CD4-positive, alpha-beta T cell treated with Interleukin-15 for 4 hours (primary cell): Measurements from ENCODE around the gene MYO3B.

Source experiments
- DNase-seq: peaks from one replicate; pipeline ENCODE4 v3.0.0-alpha.2; 2020; ENCODE audit warnings: low spot score

MYO3B gene, protein sequence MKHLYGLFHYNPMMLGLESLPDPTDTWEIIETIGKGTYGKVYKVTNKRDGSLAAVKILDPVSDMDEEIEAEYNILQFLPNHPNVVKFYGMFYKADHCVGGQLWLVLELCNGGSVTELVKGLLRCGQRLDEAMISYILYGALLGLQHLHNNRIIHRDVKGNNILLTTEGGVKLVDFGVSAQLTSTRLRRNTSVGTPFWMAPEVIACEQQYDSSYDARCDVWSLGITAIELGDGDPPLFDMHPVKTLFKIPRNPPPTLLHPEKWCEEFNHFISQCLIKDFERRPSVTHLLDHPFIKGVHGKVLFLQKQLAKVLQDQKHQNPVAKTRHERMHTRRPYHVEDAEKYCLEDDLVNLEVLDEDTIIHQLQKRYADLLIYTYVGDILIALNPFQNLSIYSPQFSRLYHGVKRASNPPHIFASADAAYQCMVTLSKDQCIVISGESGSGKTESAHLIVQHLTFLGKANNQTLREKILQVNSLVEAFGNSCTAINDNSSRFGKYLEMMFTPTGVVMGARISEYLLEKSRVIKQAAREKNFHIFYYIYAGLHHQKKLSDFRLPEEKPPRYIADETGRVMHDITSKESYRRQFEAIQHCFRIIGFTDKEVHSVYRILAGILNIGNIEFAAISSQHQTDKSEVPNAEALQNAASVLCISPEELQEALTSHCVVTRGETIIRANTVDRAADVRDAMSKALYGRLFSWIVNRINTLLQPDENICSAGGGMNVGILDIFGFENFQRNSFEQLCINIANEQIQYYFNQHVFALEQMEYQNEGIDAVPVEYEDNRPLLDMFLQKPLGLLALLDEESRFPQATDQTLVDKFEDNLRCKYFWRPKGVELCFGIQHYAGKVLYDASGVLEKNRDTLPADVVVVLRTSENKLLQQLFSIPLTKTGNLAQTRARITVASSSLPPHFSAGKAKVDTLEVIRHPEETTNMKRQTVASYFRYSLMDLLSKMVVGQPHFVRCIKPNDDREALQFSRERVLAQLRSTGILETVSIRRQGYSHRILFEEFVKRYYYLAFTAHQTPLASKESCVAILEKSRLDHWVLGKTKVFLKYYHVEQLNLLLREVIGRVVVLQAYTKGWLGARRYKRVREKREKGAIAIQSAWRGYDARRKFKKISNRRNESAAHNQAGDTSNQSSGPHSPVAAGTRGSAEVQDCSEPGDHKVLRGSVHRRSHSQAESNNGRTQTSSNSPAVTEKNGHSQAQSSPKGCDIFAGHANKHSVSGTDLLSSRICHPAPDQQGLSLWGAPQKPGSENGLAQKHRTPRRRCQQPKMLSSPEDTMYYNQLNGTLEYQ (N-terminal part only)

DNA sequence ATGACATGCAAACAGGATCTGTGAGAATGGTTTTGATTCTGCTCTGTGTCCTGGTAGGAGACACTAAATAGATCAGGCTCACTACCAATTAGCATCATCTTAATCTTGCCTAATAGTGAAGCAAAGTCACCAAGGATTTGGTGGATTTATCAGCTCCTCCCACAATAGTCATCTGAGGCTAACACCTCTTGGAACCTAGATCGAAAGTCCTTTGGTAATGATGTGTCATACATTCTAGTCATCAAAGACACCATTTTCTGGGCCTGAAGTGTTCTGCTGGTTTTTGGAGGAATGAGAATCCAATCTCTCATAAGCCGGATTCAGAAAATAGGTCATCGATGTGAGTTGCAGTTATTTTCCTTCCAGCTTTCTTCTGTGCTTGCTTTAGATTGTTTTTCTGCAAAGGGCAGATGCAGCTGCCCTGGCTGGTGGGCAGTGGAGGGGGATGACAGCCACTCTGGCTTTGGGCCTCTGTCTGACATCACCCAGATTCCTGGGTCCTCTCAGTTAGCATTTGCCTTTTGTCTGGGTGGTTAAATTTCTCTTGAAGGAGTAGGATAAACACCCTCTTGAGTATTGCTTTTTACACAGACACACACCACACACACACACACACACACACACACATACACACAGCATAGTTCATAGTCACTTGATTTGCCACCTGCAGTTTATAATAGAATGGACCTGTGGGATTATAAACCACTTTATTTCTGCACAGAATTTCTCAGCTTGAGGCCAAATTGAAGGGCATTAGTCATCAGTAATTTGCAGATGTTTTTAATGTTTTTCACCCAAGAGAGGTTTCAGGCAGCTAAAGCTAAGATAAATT is at the start of gene MYO3B:
Gene MYO3B (plus strand): TSS at position 198 of the 832 bp plus-strand sequence. CDS start 141 bp downstream, at position 339.
- peak; percentile 5 for DNase-seq

DNA sequence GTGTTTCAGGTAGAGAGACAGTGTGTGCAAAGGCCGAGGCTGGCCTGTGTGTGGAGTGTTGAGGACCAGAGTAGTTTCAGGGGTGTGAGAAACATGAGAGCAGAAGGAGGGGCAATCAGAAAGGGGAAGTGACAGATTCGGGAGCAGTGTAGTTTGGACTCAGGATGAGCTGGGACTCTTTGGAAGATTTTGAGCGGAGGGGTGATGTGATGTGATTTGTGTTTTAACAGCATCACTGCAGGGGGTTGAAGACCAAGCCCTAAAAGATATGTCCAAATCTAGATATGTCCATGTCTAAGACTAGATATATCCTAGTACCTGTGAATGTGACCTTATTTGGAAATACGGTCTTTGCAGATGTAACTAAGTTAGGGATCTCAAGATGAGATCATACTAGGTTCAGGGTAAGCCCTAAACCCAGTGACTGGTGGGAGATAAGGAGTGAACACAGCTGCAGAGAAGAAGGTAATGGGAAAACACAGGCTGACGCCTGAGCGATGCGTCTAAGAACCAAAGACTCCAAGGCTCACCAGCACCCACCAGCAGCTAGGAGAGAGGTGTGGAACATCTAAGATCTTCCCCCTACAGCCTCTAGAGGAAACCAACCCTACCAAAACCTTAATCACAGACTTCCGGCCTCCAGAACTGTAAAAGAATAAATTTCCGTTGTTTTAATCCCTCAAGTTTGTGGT is 38.5 kb upstream of the MYO3B start:
- DNase-seq = no peak

DNA sequence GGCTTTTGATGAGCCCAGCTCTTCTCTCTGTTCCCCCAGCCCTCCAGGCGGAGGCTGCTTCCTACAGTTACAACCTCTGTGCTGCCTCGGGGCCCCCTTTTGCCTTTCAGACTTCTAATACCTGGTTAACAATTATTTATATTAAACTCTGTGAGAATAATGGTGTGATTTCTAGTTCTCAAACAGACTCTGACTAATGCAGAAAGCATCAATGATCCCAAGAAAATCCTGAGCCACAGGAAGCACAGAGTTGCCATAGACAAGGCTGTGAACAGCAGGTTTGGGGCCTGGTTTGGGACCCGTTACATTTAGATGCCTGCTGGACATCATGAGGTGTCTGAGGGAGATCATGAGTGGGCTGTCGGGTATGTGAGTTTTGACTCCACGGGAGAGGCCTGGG is 37.4 kb upstream of the MYO3B start:
- no peak for DNase-seq

DNA sequence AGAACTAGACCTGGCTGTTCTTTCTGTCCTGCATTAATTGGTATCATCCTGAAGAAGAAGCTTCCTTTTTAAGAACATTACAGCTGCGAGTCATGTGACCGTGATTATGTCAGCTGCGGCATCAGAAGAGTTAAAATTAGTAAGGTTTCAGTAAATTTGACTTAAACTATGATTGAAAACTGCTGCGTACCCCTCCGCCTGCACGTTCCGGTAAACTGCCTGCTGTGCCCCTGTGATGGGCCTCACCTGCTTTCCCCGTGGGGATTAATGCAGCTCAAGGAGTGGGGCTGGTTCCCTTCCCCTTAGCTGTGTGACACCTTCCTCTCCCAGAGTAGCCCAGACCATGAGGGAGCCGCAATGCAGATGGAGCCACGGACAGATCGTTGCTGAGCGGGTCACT is 36.1 kb upstream of the MYO3B start:
- DNase-seq = no peak

DNA sequence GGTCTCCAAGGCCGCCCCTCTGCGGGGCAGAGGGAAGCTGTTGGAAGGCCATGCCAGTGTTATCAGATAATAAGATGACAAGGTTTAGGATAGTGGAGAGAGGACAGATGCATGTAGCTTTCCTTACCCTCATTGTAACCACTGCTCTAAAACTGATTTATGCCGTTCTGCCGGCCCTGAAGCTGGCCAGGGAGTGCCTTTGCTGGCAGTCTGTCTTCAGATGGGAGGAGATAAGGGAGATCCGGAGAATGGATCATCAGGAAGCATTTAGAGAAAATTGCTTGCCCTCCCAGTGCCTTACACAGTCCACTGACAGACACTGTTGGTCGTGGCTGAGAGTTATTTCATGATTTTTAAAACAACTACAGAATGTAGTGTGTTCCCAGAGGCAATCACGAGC is 35.4 kb upstream of the MYO3B start:
- no peak for DNase-seq

DNA sequence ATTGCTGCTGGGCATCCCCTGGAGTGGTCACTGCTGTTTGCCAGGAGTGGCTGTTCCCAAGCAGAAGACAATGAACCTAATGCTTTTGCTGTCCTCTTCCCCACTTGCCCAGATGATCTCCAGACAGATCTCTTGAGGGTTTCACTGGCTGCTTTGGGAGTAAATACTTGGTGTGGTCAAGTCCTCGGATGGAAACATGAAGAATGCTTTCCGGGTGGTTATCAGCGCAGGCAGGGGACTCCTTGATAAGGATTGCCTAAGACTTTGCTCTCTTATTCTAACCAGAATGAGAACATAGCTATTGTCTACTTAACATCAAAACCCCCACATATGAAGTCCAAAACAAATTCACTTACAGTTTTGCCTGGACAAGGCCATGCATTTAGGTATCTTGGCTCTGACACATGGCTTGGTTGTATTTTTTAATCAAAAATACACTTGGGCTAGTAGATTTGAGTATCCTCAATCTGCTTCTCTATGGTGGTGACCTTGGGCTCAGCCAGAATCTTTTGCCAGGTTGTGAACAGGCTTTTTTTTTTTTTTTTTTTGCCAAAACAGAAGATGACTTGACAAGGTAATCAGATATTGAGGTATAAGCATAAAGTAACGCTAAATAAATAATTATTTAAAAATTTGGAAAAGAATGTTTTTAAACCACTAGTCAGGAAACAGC is 34.8 kb upstream of the MYO3B start:
- DNase-seq = no peak

DNA sequence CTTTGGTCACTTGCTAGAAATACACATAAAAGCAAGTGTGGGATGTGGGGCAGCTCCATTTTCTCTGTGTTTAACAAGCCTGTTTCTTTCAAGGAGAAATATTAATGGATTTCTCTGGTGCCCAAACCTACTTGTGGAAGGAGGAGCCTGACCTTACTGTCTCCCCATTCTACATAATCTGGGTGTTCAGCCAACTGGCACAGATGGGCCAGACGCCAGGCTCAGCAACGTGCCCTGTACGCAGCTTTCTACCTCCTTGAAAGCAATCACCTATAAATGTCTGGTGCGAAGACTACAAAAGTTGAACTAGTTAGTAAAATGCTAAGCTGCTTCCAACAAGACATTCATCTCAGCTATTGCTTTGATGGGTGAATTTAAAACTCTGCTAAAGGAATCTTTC is 33.2 kb upstream of the MYO3B start:
- DNase-seq = no peak

DNA sequence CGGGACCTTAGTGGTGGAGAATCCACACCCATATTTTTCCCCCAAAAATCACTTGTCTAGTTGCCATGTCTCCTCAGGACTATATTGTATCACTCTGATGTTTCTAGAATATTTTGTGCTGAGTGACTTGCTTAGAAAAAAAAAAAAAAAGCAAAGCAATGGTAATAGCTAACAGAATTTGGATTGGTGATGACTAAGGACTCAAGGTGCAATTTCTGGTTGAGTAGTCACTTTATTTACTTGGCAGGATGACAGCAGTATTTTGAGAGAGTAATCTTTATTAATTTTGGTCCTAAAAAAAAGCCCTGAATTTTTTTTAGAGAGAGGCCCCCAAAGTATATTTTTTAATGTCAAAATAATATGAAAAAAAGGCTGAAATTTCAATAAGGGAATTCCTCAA is 32.8 kb upstream of the MYO3B start:
- no peak for DNase-seq

DNA sequence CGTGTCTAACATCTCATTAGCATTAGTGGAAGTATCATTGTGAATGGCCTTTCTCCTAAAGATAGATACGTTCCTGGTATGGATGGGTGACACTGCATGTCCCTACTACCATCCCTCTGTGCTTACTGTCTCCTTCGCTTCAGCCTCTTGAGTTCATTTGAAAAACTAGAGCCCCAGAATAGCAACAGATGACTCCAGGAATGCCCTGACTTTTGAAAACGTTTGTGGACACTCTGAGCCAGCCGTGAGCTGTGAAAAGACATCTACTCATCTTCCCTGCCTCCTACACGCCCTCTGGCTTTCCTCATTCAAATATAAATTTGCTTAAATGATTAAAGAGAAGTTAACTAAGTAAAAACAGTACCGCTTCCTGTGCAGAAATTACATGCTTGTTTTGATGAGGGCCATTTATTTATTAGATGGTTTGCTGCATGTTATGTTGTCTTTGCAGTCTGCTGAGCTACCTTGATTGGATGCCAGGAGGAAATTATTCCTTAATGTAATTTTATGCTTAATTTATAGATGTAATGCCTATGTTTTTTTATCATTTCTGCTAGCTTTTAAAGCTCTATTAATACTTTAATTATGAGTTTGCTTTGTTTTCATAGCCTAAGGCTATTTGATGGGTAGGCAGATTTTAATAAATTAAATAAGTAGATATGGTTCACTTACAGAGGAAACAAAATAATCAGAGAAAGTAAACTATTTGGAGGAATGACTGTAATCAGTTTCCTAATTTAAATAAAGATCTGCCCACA is 32.1 kb upstream of the MYO3B start:
- DNase-seq = no peak

DNA sequence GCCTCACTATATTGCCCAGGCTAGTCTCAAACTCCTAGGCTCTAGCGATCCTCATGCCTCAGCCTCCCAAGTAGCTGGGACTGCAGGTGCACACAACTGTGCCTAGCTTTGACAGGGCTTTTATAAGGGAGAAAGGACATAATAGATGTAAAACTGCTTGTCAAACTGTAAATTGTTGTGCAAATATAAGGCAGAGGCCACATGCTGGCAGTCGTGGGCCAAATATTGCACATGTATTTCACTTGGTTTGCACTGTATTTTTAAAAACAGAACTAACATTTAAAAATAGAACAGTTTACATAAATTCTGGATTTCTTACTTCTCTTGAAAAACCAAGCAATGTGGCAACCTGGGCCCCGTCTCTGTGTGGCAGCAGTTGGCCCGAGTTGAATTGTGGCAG is 31.2 kb upstream of the MYO3B start:
- DNase-seq = no peak

DNA sequence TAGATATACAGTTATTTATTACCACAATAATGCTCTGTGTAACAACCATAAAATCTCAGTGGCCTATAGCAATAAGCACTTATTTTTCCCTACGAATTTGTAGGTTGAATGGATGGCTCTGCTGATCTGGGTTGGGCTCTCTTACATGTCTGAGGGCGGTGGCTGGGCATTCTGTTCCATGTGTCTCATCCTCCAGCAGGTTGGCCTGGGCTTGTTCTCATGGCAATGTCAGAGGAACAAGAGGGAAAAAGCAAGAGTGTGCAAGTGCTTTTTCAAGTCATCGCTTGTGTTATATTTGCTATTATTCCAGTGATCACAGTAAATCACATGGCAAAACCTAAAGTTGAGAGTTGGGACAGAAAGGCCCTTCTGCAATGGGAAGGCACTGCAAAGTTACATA is 30.4 kb upstream of the MYO3B start:
- DNase-seq = no peak

DNA sequence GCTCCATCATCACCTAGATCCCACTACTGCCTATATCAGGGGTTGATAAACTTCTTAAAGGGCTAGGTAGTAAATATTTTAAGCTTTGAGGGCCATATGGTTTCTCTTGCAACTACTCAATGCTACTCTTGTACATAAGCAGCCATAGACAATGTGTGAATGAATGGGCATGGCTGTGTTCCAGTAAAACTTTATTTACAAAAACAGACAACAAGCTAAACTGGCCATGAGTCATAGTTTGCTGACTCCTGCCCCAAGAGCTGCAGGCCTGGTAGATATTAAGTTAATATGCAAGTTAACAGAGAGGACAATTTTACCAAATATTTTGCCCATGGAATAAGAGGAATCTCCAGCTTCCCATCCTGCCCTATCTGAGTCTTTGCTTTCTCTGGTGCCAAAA is 29.8 kb upstream of the MYO3B start:
- DNase-seq = no peak

DNA sequence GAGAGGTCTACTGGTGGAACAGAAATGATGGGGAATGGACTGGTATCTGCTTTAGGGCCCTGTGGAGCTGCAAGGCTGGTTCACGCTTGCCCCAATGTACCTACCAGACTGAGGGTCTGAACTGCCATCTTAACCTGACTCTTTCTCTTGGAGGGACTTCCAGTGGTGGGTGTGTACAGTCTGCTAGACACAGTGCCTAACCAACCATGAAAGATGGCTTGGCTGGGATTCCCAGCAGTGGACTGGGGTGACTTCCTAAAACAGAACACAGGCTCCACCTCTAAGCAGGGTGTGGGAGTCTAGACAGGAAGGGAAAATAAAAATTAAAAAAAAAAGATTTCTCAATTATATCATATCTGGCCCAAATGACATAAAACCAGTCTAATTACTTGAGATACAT is 25.5 kb upstream of the MYO3B start:
- DNase-seq = no peak

DNA sequence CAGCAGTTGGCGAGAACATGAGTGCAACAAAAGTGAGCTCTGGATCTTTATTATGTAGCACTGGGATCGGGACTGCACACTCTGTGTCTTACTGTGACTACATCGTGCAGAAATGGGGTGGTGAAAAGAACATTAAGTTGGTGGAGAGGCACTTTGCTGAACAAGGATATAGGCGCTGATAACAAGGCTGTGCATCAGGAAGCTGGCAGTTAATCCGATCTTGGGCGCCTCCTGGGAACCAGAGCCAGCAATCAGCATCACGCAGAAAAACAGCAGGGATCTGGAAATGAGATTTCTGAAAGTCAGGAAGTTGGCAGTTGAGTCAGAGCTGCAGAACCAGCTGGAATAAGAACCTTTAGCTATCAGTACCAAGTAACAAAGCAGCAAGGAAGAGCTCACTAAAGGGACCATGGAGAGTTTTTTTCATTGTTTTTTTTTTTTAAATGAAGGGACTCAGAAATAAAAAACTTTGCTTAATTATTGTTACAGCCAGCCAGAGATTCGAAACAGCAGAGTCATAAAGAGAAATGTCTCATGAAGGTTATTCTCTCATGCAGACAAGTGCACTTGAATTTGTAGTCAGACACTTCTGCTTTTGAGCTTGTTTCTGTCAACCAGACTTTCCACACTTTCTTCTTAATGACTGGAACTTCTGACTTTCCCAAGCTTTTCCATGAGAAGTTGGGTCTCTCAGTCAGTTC is 22.8 kb upstream of the MYO3B start:
- no peak for DNase-seq

DNA sequence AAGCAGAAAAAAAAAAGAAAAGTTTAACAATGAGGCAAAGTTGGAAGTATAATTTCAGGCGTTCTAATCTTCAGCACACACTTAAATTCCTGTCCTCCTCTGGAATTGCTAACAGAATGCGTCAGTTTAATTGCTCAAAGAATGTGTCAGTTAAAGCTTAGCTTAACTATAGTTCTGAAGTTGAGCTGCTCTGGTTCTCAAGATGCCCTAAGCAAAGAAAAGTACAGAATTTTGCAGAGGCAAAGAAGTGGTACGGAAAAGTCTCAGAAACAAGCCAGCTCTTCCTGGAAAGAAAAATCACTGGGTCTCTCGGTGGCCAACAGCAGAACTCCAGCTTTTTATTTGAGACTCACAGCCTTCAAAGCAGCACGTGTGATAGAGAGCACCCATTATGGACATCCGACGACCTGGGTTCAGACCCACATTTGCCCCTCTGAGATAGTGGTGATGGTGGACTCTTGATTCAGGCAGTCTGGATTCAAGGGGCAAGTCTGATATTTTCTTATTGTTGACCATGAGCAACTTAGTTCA is 22.2 kb upstream of the MYO3B start:
- no peak for DNase-seq

DNA sequence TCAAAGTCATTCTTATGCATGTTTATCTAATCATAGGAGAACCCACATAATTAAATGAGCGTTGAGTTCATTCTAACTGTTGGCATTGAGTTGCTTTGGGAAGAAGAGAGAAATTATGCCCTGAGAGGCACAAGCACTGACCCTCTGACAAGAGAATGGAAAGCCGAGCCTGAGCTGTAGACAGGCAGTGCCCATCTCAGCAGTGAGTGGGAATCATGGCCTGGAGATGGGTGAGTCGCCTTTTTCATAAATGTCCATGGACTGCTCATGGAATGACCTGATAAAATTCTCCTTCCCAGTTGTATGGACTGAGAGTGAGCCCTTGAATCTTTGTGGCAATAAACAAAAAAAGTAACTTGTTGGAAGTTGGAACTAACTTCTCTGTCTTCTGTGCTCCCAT is 21.4 kb upstream of the MYO3B start:
- no peak for DNase-seq

DNA sequence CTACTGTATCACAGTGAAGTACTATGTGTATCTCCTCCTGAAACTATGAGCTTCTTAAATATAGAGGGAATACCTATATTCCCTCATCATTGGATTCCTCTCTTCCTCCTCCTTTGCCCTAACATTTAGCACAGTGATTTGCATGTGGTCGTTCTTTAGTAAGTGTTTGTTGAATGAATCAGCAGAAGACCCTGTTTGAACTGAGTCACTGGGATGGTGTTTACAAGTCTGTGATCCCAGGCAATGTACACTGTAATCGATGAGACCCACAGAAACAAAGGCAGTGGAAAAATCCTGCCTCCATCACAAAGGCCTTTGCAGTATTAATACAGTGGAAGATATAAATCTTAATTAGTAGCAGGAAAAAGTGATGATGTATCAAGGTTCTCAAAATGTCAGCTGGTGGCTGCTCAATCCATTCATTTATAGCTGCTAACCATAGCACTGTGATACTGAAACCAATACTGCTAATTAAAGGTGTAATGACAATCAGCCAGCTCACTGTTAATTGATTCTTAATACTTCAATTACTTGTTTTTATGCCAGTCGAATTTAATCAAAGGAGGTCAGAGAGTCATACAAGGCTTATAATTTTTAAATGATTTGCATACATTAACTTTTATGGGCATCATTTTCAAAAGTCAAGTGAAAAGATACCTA is 20.8 kb upstream of the MYO3B start:
- no peak for DNase-seq

DNA sequence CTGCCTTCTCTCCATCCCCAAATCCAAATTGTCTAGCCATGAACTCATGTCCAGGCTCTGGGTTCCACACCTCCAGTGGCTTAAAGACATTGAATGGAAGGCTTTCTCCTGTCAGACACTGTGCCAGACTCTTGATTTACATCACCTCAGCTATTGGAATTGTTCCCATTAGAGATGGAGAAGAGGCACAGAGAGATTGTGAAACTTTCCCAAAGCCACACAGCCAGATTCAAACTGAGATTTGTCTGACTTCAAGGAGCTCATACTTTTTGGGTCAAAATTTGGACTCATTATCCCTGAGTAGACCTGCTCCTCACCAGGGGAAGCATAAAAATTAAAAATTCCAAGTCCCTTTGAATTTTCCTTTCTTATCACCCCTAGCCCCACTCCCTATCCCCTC is 18.9 kb upstream of the MYO3B start:
- DNase-seq = no peak
